Effector CD8-positive, alpha-beta T cell (primary cell): ENCODE data around the gene TULP1.

ENCODE experiments used
- DNase-seq: peaks from one replicate; lab custom pipeline; 2025; lab: John Stamatoyannopoulos, UW

TULP1 gene

DNA sequence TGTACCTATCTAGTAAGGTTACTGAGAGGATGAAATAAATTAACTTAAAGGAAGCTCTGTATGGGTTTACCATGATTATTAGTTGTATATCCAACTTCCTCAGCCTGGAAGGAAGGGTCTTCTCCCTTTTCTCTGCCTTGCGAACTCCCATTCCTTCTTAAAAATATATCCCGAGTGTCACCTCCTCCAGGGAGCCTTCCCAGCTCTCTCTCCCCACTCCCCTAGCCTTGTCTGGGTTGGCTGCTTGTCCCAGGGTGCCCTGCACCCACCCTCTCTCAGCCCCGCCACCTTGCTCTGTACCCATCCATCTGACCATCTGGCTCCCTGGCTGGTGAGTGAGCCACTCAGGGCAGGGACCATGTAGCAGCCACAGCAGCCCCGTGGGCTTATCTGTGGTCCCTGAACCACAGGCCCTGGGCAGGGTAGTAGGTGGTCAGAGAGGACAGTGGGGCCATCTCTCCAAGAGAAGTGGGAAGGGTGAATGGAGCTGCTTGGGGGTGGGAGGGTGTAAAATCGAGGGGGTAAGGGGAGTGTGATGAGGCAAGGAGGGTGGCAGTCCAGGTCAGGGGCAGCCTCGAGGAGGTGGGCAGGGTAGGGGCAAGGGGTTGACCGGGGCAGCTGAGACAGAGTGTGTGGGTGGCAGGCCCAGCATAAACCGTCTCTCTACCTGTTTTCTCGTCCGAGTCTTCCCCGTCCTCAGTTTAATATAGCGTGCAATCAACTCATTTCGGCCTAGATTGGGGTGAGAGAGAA is 28.6 kb downstream of the TULP1 start:
- no peak for DNase-seq

DNA sequence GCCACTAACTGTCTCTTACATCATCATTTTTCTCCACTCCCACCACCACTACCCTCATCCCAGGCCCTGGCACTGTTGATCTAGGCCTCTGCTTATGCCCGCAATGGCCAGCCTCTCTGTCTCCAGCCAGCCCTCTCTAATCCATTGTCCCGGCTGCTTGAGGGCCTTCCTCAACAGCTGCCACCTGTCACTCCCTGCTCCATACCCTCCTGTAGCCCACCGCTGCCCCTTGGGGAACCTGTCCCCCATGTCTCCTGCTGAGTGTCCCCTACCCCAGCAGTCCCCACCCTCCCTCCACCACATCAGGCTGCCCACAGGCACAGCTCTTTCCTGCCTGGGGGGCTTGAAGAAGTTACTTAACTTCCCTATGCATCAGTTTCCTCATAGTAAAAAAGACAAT is 29.2 kb downstream of the TULP1 start:
- DNase-seq, result no peak

DNA sequence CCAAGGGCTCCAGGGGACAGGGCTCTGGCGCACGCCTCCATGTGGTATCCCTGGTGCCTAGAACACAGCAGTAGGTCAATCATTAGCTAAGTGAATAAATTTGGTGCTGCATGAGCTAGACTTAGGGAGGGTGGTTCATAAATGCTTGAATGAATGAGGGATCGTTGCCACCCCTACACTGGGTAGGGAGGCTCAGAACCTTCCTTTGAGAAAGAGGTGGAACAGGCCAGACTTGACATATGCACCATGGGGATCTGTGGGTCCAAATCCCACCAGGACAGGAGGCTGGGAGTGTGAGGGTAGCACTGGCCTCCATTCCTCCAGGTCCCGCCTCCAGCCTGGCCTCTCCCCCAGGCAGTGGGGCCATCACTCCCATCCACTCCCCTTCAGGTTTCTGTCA is 29.6 kb downstream of the TULP1 start:
- no peak for DNase-seq

DNA sequence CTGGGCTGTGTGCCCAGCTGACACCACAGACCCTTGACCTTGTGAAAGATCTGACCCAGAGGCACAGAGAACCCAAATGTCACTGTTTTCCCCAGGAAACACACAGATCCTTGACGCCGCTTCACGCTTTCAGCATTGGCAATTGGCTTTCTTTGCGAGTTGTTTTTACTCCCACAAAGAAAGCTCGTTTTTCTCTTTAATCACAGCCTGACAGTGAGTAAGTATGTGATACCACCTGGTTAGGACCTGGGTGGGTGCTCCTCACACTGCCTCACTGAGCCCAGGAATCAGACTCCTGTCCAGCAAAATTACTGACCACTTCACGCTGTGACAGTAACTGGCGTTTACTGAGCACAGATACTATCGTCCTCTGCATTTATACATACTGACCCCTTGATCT is 31.5 kb downstream of the TULP1 start:
- no peak for DNase-seq

DNA sequence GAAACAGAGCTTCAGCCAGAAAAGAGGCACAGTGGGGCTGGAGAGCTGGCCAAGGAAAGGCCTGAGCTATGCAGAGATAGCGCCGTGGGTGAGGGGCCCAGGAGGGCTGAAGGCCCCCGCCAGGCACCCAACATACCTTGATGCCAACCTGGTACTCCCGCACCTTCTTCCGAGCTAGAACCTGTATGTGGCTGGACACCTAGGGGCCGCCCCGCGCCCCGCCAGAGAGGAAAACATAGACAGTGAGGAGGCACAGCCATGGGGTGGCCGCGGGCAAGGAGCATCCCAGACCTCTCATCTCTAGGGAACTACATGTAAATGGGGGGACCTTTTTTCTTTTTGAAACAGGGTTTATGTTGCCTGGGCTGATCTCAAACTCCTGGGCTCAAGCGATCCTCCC is 32.5 kb downstream of the TULP1 start:
- DNase-seq, result no peak

DNA sequence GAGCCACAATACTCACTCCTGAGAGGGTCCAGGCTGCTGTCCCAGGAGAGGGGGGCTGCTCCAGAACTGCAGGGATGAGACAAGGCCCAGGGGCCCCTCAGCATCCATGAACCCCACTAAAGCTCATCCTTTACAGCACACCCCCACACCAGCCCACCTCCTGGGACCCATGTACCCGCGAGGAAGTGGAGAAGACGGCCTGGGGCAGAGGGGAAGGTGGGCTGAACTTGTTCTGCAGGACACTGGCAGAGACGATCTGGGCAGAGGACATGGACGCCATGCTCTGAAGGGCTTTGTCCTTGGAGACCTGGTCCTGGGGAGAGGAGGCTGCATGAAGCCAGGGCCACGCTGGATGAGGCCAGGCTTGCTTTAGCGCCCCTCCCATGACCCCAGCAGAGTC is 34.4 kb downstream of the TULP1 start:
- no peak for DNase-seq

DNA sequence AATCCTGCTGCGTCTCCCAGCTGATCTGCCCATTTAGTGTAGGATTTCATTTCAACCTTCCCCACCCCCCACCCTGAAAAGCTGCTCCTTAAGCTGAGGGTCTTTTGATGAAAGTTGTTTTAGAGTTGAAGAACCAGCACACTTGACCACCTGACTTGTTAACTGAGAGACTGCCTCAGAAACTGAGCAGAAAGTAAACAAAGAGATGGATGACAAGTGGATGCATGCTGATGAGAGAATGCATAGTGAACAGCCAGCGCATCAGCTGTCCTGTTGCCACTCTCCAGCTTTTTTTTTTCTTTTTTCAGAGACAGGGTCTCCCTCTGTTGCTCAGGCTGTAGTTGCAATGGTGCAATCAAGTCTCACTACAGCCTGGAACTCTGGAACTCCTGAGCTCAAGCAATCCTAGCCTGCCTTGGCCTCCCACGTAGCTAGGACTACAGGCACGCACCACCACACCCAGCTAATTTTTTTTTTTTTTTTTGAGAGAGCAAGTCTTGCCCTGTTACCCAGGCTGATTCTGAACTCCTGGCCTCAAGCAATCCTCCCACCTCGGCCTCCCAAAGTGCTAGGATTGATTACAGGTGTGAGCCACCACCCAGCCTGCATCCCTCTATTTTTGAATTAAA is 35.0 kb downstream of the TULP1 start:
- DNase-seq, result no peak

DNA sequence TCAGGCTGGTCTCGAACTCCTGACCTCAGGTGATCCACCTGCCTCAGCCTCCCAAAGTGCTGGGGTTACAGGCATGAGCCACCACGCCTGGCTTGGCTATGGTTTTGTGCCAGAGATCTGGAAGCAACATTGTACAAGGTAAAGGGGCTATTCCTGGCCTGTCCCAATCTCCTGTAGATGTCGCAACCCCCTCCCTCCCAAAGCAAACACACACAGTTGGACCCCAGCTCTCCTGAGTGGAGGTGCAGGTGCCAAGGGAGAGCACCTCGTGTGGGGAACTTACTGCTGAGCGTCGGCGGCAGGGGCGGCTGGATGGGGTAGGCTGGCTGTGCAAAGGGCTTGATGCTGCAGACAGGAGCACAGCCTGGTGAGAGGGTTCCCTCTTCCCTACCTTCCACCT is 35.7 kb downstream of the TULP1 start:
- DNase-seq, result no peak

DNA sequence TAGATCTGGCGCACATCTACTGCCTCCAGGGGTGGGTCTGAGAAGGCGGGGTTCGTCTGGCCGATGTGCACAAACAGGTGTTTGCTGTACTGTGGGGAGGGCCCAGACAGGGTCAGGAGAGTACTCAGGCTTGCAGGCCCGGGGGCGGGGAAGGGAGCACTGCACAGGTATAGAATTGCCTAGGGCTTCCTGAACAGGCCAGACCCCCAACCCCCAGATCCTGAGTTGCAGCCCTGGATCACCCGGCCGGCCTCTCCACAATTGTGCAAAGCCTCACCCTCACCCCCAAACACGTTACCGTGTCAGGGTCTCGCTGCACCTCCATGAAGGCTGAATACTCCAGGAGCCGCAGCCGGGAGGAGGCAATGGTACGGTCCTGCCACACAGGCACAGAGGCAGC is 36.7 kb downstream of the TULP1 start:
- no peak for DNase-seq

DNA sequence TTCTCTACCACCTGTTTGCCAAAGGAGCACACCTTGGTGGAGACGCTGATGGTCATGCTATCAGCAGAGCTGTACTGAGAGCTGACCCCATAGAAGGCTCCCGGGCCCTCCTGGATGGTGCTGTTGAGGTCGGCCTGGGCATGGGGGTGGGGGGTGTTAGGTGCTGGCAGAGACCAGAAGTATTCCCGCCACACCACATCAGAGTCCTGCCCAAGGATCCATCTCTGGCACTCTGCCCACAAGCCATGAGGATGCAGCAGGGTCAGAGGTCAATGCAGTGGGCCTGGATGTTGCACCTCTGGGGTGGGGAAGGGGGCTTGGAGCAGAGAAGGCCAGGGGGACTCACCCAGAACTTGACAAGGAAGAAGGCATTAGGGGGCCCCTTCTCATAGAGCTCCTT is 37.1 kb downstream of the TULP1 start:
- DNase-seq, result no peak

DNA sequence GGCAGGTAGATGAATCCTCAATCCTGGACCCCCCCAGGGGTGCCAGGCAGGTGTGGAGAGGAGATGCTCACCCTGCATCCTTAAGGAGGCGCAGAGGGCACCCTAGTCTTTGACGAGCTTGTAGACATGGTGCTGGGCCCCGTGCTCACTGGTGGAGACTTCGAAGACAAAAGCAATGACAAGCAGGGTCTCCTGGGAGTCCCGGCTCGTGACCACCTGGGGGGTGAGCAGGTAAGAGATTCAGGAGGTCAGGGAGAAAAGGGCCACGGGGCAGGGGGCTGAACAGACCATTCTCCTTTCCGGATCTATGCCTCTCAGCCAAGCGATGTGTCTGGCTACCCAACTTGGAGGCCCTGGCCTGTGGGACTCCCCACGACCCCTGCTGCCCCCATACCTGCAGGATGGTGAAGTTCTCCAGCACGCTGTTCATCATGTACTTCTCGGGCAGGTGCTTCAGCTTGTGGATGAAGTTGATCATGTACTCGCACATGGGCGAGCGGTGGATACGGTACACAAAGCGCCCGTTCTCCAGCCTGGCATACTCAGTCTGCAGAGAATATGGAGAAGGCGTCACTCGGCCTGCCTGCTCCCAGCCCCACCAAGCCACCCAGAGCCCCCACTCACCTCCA is 37.6 kb downstream of the TULP1 start:
- DNase-seq, result no peak

DNA sequence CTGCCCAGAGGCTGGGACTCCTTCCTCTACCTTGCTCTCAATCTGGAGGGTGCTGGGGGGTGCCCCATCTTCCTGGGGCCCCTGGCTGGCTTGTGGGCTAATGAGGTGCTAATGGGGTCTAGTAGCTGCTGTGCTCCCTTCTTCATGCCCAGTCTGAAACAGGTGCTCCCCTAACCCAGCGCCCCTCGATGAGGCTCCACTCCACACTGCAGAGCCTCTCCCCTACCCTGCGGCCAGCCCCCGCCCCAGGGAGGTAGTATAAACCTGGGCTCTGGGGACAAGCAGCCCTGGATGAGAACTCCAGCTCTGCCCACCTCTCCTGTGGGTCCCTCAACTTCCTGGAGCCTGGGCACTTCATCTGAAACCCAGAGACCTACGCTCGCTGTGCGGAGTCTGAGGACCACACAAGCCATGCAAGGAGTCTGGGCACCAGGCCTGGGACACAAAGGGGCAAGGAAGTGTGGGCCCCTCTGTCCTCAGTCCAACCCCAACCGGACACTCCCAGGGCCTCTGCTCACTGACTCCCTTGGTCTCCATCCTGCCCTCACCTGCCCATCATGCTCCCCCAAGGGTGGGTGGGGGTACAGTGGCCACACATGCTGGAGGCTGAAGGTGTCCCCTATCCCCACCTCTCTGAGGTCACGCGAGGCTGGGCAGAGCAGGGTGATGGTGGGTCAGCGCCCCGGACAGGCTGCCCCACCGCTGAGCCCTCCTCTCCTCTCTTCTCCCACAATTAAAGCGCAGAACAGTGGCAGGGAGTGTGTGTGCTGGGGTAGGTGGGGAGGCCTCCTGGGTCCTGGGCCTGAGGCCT is 38.4 kb downstream of the TULP1 start:
- DNase-seq, result no peak

DNA sequence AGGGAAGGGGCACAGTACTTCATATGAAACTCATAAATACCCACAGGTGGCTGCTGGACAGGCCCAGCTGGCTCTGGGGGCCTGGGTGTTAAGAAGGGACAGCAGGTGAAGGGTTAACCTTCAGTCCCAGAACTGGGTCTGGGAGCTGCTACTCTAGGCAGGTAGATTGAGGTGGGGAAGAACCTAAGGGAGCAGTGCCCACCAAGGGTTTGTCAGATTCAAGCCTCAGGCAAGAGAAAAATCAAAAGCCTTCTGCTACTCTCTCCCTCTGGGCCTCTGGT is 38.9 kb downstream of the TULP1 start:
- DNase-seq, result no peak

DNA sequence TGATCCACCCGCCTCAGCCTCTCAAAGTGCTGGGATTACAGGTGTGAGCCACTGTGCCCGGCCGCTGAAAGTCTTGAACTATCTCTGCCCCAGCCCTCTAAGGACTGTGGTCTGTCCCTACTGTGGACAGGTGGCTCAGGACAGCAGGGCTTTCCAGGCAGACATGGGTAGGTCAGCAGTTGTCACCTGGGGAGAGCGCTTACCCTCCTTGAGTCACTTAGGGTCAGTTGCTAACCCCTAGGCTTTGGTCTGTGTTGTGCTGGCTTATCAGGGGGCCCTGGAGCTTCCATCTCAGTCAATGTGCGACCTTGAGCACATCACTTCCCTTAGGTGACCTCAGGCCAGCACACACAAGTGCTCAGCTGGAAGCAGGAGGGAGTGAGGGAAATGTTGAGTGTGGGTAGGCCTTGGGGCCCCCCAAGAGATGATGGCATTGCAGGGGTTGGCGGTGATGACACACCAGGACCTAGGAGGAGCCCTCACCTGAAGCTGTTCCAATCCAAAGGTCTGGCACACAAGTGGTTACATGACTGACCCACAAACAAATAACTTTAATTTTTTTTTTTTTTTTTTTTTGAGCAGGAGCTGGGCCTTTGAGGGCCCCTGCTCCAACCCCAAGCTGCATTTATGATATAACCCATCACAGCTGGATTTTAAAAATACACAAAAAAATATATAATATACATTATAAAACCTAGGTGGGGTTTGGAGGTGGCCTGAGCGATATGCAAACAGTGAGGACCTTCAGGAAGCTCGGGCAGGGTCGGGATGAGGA is 39.4 kb downstream of the TULP1 start:
- no peak for DNase-seq

DNA sequence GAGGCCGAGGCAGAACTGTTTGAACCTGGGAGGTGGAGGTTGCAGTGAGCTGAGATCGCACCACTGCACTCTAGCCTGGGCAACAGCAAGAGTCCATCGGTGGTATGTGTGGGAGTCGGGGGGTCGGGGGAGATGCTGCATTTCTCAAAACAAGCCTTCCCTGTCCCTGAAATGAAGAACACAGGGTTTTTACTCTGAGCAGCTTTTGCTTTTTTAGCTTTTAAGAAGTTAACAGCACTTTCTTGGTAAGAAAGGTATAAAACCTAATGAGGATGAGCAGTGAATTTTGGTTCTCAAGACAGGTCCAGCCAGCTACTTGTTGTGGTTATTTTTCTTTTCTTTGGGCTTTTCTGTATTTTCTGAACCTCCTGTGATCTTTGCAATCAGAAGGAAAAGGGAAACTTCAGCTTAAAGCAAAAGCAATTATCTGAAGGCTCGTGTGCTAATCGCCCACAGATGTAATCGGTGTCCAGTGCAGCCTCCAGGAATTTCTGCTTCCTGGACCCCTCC is 40.8 kb downstream of the TULP1 start:
- no peak for DNase-seq

DNA sequence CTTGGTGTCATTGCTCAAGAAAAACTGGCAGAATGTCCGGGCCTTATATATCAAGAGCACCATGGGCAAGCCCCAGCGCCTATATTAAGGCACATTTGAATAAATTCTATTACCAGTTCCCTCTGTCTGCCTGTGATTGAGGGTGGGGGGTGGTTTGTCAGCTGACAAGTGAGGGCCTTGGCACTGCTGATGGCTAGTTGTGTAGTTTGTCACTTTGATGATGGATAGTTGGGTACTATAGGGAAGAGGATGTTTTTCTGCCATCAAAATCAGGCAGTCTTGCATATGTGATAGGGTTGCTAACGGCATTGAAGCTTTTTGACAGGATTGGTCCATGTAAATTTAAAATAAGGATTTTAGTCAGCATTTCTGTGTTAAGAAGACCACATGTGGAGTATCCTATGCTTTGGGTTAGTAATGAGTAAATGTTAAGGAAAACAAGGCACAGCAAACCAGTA is 42.0 kb downstream of the TULP1 start:
- no peak for DNase-seq

DNA sequence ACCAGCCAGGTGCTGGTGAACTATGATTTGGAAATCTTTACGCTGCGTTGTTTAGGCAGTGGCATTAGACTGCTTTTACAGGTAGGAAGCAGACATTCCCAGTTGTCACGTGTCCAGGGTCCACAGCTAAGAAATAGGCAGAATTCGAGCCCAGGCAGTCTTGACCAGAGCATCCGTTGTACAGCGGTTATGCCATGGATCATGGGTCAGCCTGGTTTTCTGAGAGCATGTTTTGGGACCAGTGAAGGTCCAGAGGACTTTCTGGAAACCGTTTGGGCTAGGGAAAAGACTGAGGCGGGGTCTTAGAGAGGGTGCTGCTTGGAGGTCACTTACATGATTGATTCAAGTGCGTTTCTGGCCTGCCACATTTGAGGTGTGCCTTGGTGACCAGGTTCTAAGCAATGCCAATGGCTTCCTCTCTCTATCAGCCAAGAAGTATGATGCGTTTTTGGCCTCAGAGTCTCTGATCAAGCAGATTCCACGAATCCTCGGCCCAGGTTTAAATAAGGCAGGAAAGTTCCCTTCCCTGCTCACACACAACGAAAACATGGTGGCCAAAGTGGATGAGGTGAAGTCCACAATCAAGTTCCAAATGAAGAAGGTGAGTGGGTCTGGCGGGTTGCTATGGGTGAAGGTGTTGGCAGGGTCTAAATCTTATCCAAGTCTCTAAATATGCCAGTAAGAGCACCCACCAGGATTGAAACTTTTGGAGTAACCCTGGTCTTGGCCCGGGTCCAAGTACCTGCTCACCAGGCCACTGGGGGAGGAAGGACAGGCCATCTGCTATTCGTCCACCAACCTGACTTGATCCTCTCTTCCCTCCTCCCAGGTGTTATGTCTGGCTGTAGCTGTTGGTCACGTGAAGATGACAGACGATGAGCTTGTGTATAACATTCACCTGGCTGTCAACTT is 42.7 kb downstream of the TULP1 start:
- DNase-seq, result no peak

DNA sequence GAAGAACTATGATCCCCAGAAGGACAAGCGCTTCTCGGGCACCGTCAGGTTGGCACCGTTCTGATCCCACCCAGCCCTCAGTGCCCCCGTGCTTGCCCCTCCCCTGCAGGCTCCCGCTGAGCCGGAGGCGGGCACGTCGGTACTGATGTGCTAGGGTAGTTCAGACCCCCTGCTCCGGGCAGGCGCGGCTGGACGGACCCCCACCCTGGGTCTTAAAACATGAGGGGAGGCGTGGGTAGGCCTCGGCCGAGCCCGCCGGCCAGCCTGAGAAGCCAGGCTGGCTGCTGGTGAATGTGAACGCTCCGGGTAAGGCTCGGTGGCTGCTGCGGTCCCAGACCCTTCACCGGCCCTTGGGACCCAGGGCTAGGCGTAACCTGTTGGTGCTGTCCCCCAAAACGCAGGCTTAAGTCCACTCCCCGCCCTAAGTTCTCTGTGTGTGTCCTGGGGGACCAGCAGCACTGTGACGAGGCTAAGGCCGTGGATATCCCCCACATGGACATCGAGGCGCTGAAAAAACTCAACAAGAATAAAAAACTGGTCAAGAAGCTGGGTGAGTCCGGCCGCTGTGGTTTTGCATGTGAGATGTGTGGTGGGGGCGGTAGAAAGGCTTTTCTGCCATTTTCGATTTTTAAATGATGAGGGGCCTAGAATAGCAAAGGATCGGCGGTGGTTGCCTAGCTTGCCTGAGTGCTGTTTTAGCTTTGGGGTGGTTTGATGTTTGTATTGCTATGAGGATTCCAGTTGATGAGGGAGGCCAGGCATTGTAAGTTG is 43.5 kb downstream of the TULP1 start:
- DNase-seq, result no peak

DNA sequence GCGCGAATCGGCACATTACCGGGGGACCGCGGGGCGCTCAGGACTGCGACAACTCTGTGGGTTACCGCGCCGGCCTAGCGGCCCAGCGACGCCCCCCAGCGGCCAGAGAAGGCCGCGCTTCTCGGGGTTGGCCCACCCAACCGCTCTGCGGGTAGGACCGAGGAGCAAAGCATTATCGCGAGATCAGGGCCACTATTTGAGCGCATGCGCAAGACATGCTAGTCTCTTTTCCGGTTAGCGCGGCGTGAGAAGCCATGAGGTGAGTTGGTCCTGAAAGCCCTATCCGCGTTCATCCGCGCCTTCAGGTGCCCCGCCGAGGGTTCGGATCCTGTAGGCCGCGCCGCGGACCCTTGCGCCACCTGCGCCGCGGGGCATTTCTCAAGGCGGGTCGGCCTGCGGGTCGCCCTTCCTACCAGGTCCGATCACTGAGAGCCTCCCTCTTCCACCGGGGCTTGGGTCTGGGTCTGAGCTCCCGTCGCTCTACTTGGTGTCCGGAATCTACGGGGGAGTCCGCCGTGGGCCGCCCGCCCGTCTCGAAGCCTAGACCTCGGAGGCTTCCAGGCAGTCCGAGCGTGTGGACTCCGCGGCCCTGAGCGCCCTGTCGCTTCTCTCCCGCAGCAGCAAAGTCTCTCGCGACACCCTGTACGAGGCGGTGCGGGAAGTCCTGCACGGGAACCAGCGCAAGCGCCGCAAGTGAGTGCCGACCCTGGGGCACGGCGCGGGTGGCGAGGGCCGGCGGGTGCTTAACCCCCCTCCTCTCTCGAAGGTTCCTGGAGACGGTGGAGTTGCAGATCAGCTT is 44.3 kb downstream of the TULP1 start, which contains the start of gene RPL10A:
TSS of gene RPL10A (plus strand) at position 221 of the 799 bp plus-strand sequence. CDS start at position 255, 34 bp downstream.
- DNase-seq, result peak; percentile 92
